ENCODE data around the gene CSRP3.

- TF ChIP-seq RAD21 (conservative IDR thresholded peaks at IDR 0.05) (no peak), POLR2AphosphoS5 (IDR thresholded peaks at IDR 0.05) (no peak)
- TF ChIP-seq, protein P1, sequence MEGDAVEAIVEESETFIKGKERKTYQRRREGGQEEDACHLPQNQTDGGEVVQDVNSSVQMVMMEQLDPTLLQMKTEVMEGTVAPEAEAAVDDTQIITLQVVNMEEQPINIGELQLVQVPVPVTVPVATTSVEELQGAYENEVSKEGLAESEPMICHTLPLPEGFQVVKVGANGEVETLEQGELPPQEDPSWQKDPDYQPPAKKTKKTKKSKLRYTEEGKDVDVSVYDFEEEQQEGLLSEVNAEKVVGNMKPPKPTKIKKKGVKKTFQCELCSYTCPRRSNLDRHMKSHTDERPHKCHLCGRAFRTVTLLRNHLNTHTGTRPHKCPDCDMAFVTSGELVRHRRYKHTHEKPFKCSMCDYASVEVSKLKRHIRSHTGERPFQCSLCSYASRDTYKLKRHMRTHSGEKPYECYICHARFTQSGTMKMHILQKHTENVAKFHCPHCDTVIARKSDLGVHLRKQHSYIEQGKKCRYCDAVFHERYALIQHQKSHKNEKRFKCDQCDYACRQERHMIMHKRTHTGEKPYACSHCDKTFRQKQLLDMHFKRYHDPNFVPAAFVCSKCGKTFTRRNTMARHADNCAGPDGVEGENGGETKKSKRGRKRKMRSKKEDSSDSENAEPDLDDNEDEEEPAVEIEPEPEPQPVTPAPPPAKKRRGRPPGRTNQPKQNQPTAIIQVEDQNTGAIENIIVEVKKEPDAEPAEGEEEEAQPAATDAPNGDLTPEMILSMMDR (IDR thresholded peaks at IDR 0.05; ENCODE audit: poor library complexity, severe bottlenecking): no peak
Measured at GRCh38 chr11:19168090-19168489, 33.7 kb downstream of the CSRP3 start.
